Sigmoid colon (tissue), 7 donors: Measurements from ENCODE around the gene VAMP8. TPM values are rescaled to one million over a fixed set of nuclear protein-coding genes. Genes with fewer than 3 reads are reported as not detected.

Experiments used
- DNase-seq: peaks from one replicate; pipeline ENCODE4 v3.0.0-alpha.2; 2019
- H3K27ac ChIP-seq, 4 donors: fragments of 200-600 bp; sonication (generic); one replicate each; pipeline ENCODE4 v1.5.1; 2016 to 2019; ENCODE audit warnings: mild to moderate bottlenecking in 1 of 4
- H3K27me3 ChIP-seq, 3 donors: fragments of 200-600 bp; sonication (generic); one replicate each; pipeline ENCODE4 v1.5.1; 2019; ENCODE audit warnings: mild to moderate bottlenecking in 1 of 3
- H3K36me3 ChIP-seq, 4 donors: fragments of 200-600 bp; sonication (generic); one replicate each; pipeline ENCODE4 v1.5.1; 2016 to 2019
- H3K4me1 ChIP-seq, 4 donors: fragments of 200-600 bp; sonication (generic); one replicate each; pipeline ENCODE4 v1.5.1; 2017 to 2019
- H3K4me3 ChIP-seq, 4 donors: fragments of 200-600 bp; sonication (generic); one replicate each; pipeline ENCODE4 v1.5.1; 2017 to 2019; ENCODE audit warnings: mild to moderate bottlenecking in 2 of 4, moderate library complexity in 1 of 4
- H3K9me3 ChIP-seq, 4 donors: fragments of 200-600 bp in 3 of 4; sonication (generic) in 3 of 4; one replicate each; pipeline versions ENCODE4 v1.5.1 to v1.6.1; 2013 to 2019
- EP300 ChIP-seq, 4 donors: sonication (generic); formaldehyde crosslinking; IDR thresholded peaks; one replicate each; pipeline ENCODE4 v1.6.1; 2017; ENCODE audit warnings: antibody characterized with exemption in 4 of 4
- POLR2A ChIP-seq, 2 donors: fragments of 450-650 bp; IDR thresholded peaks; one replicate each; pipeline ENCODE4 v1.6.1; 2016; ENCODE audit warnings: antibody characterized with exemption in 2 of 2, mild to moderate bottlenecking in 2 of 2, moderate library complexity in 2 of 2
- POLR2AphosphoS5 ChIP-seq, 4 donors: sonication (generic); formaldehyde crosslinking; IDR thresholded peaks; one replicate each; pipeline ENCODE4 v1.6.1; 2017; ENCODE audit warnings: antibody characterized with exemption in 4 of 4
- WGBS, 2 donors: extraction: QIAGEN DNeasy Blood & Tissue Kit; methylation state at CpG; one replicate each; pipeline ENCODE4 v1.1.7; 2013; 5-methylcytosine and 5-hydroxymethylcytosine counted together
- intact Hi-C: fragments of 100-400 bp; cut with DNase I; formaldehyde crosslinking; loops from one replicate; pipeline ENCODE4 v1.15.1; 2023
- polyA plus RNA-seq, 3 donors: library from polyadenylated mRNA; stranded (reverse); fragments of 200-250 nt; gene quantifications; one replicate each; pipeline ENCODE4 v1.2.3, GENCODE V29; 2013
- total RNA-seq, 4 donors: library from RNA; depleted of rRNA; stranded (reverse); fragments of >200 nt; gene quantifications; one replicate each; pipeline ENCODE4 v1.1.0, GENCODE V29; 2016
- TF ChIP-seq, protein P1 (sequence below), 4 experiments: fragments of 450-650 bp in 3 of 4; fragments of 200-600 bp in 1 of 4; IDR thresholded peaks; one replicate each; pipeline ENCODE4 v1.5.1; 2016 to 2019; ENCODE audit warnings: antibody characterized with exemption in 4 of 4, mild to moderate bottlenecking in 3 of 4, moderate library complexity in 2 of 4
- donor health status: healthy with polysubstance abuse.
- donor health status: Bipolar disorder and iron deficiency.
- donor health status: healthy.

The VAMP8 gene
- total and polyA plus RNA-seq, 7 donors, result 1.9 to 941 (median 33.3) TPM

DNA sequence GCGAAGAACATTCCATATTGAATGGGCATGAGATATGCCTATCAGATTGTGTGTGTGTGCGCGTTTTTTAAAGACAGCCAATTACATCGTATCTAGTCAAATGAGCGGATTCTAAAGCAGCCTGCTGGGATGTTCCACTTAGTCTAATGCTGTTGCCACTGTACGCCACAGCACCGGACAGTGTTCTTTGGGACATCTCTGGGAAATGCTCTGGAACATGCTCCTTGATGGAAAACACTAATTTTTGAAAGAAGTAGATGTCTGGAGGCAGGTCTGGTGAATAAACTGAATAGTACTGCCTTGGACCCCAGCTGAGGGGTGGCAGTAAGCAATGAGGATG is 28.7 kb downstream of the VAMP8 start:
- WGBS, 2 donors, result 88% methylated on average over 7 of the region's 7 CpGs
- peaks cover 0 to 32% (median 0%) of the 10 kb centered on the region in 4 donors for H3K36me3 ChIP-seq
- H3K27me3 ChIP-seq, result no peaks in the 10 kb centered on the region
- TF ChIP-seq EP300 (IDR thresholded peaks at IDR 0.05), result no peak
- TF ChIP-seq, protein P1, sequence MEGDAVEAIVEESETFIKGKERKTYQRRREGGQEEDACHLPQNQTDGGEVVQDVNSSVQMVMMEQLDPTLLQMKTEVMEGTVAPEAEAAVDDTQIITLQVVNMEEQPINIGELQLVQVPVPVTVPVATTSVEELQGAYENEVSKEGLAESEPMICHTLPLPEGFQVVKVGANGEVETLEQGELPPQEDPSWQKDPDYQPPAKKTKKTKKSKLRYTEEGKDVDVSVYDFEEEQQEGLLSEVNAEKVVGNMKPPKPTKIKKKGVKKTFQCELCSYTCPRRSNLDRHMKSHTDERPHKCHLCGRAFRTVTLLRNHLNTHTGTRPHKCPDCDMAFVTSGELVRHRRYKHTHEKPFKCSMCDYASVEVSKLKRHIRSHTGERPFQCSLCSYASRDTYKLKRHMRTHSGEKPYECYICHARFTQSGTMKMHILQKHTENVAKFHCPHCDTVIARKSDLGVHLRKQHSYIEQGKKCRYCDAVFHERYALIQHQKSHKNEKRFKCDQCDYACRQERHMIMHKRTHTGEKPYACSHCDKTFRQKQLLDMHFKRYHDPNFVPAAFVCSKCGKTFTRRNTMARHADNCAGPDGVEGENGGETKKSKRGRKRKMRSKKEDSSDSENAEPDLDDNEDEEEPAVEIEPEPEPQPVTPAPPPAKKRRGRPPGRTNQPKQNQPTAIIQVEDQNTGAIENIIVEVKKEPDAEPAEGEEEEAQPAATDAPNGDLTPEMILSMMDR (IDR thresholded peaks at IDR 0.05), result no peak
- TF ChIP-seq POLR2AphosphoS5 (IDR thresholded peaks at IDR 0.05), result no peak
- no peak for TF ChIP-seq POLR2A (IDR thresholded peaks at IDR 0.05)
- no peak overlapping the region for H3K4me3 ChIP-seq
- DNase-seq, result no peak
- intact Hi-C loops, result no loop called here
- H3K9me3 ChIP-seq, result no peaks in the 10 kb centered on the region
- peaks cover 0 to 51% (median 48%) of the 10 kb centered on the region in 4 donors for H3K4me1 ChIP-seq
- peak overlapping the region; percentile 5 to 97 (median 52) for H3K27ac ChIP-seq

DNA sequence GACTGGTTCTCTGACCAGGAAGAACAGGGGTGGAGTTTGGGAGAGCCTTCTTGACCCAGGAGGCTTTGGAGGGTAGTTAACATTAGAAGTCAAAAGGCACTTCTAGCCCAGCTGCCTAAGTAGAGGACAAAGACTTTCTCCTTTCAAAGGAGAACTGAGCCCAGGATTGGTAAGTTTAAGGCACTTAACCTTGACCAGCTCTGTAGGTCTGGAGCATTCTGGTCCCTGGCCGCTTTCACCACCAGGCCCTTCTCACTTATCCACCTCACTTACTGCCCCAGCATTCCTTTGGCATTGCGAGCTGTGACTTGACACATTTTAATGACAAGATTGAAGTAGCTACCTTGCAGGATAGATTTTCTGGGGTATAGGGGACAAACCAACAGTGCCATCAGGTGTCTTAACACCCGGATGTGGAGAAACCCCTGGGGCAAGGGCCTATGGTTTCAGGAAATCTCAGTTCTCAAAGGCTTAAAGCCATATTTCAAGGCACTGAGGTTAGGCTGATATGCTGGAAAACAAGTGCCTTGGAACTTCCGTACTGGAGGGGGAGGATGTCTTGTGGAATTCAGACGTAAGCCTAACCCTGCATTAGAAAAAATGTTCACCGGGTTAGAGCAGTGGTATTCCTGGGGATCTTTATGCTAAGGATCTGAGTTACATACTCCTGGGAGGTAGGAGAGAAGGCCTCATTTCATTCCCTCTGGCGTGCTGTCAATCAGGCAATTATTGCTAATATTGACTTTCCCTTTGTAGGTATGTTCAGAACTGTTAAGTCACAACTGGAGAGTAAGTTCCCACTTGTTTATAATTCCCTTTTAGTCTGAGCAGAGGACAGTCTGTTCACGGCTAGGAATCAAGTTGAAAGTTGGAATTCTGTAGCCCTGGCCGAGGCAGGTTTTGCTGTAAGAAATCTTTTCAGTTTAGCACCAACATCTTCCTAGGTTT is 30.2 kb downstream of the VAMP8 start:
- H3K27me3 ChIP-seq, result no peaks in the 10 kb centered on the region
- H3K27ac ChIP-seq, result peak overlapping the region in 1 of 4 donors; percentile 68
- intact Hi-C loops, result no loop called here
- H3K36me3 ChIP-seq, result peaks cover 0 to 32% (median 0%) of the 10 kb centered on the region in 4 donors
- H3K4me3 ChIP-seq, result no peak overlapping the region
- peak; percentile 6 for DNase-seq
- H3K9me3 ChIP-seq, result no peaks in the 10 kb centered on the region
- 90 to 92% methylated on average over 9 of the region's 9 CpGs for WGBS, 2 donors
- peaks cover 0 to 49% (median 44%) of the 10 kb centered on the region in 4 donors for H3K4me1 ChIP-seq
- TF ChIP-seq, protein P1 (IDR thresholded peaks at IDR 0.05), result no peak
- TF ChIP-seq POLR2AphosphoS5 (IDR thresholded peaks at IDR 0.05) (no peak), POLR2A (IDR thresholded peaks at IDR 0.05) (no peak)

DNA sequence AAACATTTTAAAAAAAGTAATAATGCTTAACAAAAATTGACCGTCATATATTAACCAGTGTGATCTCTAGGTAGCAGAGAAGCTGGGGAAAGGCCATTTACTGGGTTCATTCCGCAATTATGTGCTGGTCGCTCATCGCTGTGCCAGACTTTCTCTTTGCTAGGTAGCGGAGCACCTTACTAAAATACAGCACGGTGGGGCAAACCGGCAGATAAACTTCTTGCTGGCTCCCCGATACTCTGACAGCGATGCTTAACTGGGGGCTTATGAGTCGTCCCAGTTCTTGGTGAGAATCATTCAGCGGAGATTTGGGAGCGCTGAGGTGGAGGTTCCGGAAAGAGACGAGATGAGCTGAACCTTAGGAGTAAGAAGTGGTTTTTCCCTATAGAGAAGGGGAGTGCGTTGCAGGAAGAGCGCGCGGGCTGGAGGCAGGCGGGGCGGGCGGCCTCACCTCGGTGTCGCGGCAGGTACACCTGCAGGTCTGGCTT is 33.9 kb downstream of the VAMP8 start:
- no peak for DNase-seq
- peaks cover 0 to 32% (median 0%) of the 10 kb centered on the region in 4 donors for H3K36me3 ChIP-seq
- 3 to 8% methylated on average over 24 of the region's 24 CpGs for WGBS, 2 donors

DNA sequence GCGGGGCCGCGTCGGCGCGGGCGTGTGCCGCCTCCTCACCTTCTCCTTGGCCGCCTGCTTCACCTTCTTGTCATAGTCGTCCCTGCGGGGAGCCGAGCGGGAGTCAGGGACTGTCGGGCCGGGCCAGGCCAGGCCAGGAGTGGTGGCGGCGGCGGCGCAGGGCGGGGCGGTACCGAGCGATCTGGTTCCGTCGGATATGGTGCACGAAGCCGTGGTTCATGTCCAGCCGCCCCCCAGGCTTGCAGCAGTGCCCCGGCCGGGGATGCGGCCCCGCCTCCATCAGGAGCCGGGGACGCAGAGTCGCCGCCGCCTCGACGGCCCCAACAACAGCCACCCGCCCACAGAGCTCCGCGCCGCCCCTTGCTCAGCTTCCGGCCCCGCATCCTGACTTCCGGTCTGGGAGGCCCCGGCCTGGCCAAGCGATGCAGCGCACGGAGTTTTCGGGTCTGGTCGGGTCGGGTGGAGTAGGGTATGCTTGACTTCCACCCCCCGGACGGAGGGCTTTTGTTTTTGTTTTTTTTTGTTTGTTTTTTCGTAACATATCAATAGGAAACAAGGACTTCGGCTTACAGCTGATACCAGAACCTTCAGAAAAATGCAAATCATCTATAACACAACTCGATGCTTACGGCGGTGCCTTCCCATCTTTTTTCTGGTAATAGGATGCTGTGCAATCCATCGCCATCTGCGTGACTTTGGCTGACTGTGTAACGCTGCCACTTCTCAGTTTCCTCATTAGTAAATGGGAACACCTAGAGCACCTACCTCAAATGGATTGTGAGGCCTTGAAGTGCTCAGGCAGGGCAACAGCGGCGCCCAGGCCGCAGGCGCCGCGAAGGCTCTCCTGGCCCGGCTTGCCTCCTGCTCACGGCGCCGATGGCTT is 34.6 kb downstream of the VAMP8 start, which contains the start of gene C2orf68:
C2orf68 (minus strand) TSS at position 362 of the 883 bp plus-strand sequence; CDS start at position 280, 82 bp downstream.
- peak; percentile 94 for DNase-seq
- TF ChIP-seq POLR2AphosphoS5 (IDR thresholded peaks at IDR 0.05) (peak; percentile 78 to 93 (median 86)), EP300 (IDR thresholded peaks at IDR 0.05) (no peak), POLR2A (IDR thresholded peaks at IDR 0.05) (peak; percentile 67 to 68)
- Histone ChIP-seq H3K36me3 (peaks cover 0 to 27% (median 0%) of the 10 kb centered on the region in 4 donors), H3K4me1 (peaks cover 0 to 23% (median 21%) of the 10 kb centered on the region in 4 donors), H3K4me3 (peak within 1 kb of the TSS; percentile 60 to 99 (median 86)), H3K27me3 (no peaks in the 10 kb centered on the region), H3K27ac (peak within 1 kb of the TSS; percentile 79 to 93 (median 88)), H3K9me3 (no peaks in the 10 kb centered on the region)
- intact Hi-C loops, result no loop called here
- 10 to 14% methylated on average over 73 of the region's 73 CpGs for WGBS, 2 donors

More for the DNA sequence above, 33.9 kb downstream of the VAMP8 start:
- no peaks in the 10 kb centered on the region for H3K9me3 ChIP-seq
- no peaks in the 10 kb centered on the region for H3K27me3 ChIP-seq
- peak overlapping the region; percentile 79 to 93 (median 88) for H3K27ac ChIP-seq
- intact Hi-C loops, result no loop called here
- peaks cover 0 to 21% (median 18%) of the 10 kb centered on the region in 4 donors for H3K4me1 ChIP-seq
- peak overlapping the region; percentile 60 to 99 (median 86) for H3K4me3 ChIP-seq
- TF ChIP-seq POLR2AphosphoS5 (IDR thresholded peaks at IDR 0.05) (no peak), POLR2A (IDR thresholded peaks at IDR 0.05) (no peak), EP300 (IDR thresholded peaks at IDR 0.05) (no peak)
- TF ChIP-seq, protein P1 (IDR thresholded peaks at IDR 0.05), result no peak
